GM12874 (cell line): ENCODE data around the gene HIGD1A.

Experiments used
- CTCF ChIP-seq: IDR thresholded peaks from 2 replicates; pipeline ENCODE4 v1.5.1; 2011; ENCODE audit warnings: low read depth, mild to moderate bottlenecking, control low read depth, low read length, moderate library complexity; ENCODE audit not compliant: insufficient read depth

The HIGD1A gene

GRCh38 chr3:42827654-42828053 lies 23.4 kb upstream of the HIGD1A start:
- no peak for TF ChIP-seq CTCF

GRCh38 chr3:42827023-42827422 lies 22.7 kb upstream of the HIGD1A start:
- TF ChIP-seq CTCF: no peak

GRCh38 chr3:42826141-42826540 lies 21.9 kb upstream of the HIGD1A start:
- TF ChIP-seq CTCF: no peak

GRCh38 chr3:42823351-42823750 lies 19.1 kb upstream of the HIGD1A start:
- no peak for TF ChIP-seq CTCF

- no peak for TF ChIP-seq CTCF
Measured at GRCh38 chr3:42822828-42823227, 18.5 kb upstream of the HIGD1A start.

- no peak for TF ChIP-seq CTCF
Measured at GRCh38 chr3:42820746-42821051, 16.4 kb upstream of the HIGD1A start.

- no peak for TF ChIP-seq CTCF
Measured at GRCh38 chr3:42819351-42819965, 15.2 kb upstream of the HIGD1A start.
